LNCAP (cell line): ENCODE results near the gene CDH4.

Experiments
- CTCF ChIP-seq: fragments of 450-650 bp; IDR thresholded peaks from 2 replicates; pipeline ENCODE4 v1.5.1; 2017; ENCODE audit warnings: mild to moderate bottlenecking

Gene CDH4

DNA sequence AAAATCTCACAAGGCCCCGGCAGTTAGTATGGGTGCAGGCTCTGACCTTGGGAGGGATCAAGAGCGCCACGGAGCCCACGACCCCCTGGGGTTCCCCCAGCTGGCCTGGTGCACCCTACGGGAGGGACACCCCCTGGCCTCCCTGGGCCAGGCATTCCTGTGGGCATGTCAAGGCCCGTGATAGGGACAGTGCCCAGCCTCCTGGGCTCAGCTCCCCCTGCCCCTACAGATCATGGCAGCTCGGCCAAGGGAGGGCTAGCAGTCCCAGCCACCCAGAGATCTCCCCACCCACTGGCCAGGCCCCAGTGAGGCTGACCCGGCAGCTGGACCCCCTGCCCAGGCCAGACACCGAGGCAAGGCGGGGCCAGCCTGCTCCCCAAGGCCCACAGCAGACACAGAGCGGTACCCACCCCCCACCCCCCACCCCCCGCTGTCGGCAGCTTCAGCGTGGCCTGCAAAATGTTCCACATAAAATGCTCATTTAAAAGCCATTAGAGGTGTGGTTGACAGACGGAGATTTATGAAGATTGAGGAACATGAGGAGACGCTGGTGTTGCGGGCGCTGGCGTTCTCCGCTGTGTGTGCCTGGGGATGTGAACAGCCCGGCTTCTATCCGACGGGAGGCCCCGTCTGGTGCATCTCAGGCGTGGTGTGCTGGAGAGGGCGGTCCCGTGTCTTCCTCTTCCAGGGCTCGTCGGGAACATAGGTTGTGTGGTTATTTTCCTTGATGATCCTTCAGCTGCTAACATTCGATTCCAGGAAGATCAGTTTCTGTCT lies 625.1 kb downstream of the CDH4 start:
- no peak for TF ChIP-seq CTCF

DNA sequence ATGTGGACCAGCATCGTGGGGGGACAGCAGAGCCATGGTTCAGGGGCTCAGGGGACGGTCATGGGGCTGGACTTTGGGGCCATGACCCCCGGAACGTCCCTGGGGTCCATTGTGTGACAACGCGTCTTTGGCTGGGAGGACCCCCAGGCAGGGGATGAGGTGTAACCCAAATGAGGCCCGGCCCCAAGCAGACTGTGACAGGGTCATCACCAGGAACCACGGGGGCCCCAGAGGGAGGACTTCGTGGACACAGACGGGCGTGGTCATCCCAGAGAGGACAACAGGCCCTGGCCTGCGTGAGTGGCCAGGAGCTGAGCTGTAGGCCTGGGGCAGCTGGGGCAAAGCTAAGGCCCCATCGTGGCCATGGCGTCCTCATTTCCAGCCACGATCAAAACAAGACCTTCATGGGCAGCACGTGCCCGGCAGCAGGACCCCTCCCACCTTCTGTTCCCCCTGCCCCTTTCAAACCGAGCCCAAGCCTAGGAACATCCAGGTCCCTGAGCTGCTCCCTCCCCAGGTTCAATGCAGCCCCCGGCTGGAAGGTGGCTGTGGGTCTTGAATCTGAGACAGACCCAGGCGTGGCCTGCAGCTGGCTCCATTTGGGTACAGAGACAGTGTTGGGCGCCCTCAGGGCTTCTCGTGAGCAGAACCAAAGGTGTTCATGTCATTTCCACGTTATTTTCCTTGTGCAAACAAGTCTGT lies 625.9 kb downstream of the CDH4 start:
- TF ChIP-seq CTCF, result no peak

DNA sequence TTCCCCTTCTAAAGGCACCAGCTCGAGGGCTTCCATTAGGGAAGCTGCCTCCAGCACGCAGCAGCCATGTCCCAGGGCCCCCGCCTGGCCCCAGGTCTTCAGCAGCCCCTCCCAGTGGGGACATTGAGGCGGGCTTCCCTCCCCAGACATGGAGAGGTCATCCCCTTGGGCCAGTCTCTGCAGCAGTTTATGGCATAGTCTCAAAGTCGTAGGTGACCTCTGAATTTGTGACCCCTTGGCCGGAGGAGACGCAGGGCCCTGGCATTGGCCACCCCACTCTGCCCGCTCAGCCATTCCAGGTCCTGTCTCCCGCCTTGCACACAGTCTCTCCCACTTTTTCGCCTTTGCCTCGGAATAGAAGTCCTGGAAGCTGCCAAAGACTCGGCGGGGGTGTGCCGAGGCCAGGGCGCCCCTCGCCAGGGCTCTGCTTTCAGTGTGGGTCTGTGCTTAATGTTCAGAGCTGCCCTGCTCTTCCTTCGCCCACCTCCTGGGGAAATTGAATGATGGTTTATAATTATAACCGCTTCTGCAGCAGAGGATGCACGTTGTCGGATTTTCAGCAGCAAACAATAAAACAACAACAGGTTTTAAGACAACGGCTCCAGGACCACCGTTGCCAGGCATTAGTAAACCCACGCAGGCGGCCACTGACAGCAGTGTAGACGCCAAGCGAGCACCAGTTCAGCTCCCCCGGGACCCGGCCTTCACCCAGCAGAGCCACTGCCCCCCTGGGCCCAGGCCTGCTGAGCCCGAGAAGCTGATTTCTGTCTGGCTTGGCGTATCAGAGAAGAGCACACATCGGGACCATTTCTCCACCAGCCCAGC lies 626.6 kb downstream of the CDH4 start:
- TF ChIP-seq CTCF, result no peak

DNA sequence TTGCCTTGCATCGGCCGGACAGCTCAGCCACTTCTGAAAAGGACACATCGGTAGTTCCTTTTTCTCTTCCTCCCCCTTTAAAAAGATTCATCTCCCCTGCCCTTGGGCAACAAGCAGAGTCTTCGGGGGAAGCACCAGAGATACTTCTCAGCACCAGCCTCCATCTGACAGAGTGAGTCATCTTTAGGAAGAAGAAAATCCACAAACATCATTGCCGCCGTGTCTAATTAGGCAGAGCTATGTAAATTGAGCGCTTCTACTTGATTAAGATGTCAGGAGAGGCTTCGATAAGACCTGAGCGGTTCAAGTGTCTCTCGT lies 627.2 kb downstream of the CDH4 start:
- no peak for TF ChIP-seq CTCF

DNA sequence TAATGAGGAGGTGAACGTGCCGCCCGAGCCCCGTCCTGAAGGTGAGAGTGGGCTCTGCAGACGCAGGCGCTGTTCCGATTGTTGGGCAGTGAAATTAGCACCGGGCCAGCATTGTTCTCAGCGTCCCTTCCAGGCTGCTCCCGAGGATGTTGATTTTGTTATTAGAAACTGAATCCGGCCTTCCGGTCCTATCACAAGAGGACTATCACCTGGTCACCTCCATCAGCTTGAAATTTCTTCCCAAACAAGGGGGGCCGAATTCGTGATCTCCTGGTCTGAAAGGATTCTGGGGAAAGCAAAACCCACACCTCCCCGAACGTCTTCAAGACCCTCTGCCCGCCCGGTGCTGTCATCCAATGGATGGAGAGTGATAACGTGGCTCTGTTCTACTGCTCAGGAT lies 627.6 kb downstream of the CDH4 start:
- no peak for TF ChIP-seq CTCF

GRCh38 chr20:61880706-61881105 lies 628.6 kb downstream of the CDH4 start:
- no peak for TF ChIP-seq CTCF

- no peak for TF ChIP-seq CTCF
Observed at GRCh38 chr20:61881416-61881815, 629.4 kb downstream of the CDH4 start.
